Stimulated activated CD4-positive, alpha-beta T cell treated with anti-CD3 and anti-CD28 coated beads, Interleukin-1b, Interleukin-23, amount 100 ng/mL, for 24 hours (primary cell): ENCODE measurements around the gene GNAS.
"Not testable (repeated sequence)": the region's sequence is repeated elsewhere in the genome, so short reads cannot be mapped to it uniquely, and the experiment has no call there.

Experiments
- DNase-seq, 4 experiments: peaks; one replicate each; pipeline ENCODE4 v3.0.0-alpha.2; 2020; ENCODE audit warnings: low read depth in 4 of 4, low spot score in 1 of 4

GNAS gene

DNA sequence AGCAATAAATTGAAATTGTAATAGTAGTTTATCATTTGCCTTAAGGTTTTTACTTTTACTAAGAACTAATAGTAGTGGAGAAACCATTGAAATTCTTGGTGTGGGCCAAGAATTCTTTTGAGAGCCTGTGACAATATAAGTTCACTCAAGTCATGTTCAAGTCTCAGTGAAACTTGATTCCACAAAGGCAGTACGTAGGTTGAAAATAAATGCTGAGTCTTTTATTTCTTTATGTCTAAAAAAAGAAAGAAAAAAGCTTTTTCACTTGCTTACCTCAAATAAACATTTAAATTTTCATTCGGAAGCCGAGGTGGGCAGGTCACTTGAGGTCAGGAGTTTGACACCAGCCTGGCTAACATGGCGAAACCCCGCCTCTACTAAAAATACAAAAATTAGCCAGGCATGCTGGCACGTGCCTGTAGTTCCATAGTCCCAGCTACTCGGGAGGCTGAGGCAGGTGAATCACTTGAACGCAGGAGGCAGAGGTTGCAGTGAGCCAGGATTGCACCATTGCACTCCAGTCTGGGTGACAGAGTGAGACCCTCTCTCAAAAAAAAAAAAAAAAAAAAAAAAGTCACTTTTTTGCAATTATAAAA, 70.7 kb downstream of the GNAS start:
- no peak for DNase-seq

DNA sequence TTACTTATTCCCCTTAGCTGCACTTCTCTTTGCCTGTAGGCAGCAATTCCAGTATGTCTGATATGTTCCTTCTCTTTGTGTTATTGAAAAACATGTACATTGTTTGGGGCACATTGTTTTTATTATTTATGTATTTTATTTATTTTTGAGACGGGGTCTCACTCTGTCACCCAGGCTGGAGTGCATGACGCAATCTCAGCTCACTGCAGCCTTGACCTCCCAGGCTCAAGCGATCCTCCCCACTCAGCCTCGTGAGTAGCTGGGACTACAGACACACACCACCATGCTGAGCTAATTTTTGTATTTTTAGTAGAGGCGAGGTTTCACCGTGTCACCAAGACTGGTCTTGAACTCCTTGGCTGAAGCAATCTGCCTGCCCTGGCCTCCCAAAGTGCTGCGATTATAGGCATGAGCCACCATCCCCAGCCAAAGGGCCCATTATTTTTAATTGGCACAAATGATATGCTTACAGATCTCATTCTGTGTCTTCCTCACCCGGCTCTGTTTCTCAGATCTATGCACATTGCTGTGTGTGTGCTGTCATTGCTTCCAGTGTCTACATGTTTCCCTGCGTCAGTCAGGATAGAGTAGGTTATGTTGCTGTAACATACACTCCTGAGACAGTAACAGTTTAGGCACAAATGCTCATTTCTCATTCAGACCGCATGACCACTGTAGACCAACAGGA, 74.4 kb downstream of the GNAS start:
- no peak for DNase-seq

DNA sequence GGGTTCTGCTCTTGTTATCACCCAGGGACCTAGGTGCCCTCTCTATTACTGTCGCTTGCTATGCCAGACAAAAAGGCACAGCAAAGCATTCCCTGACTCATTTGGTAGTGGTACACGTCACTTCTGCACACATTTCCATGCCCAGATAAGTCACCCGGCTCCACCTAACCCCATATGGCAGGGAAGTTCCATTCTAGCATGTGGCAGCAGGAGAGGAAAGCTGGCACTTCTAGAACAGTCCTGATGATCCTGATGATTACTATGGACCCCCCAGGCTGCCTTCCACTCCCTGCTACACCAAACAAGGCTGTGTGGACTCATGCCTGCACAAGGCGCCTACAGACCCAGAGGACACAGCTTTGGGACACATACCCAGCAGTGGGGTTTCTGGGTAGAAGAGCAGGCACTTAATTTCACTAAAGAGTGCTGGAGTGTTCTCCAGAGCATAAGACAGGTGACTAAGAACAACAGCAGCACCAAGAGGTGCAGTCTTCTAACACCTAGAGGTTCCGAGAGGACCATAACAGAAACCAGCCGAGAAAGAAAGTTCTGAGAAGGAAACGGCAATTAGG, 75.1 kb downstream of the GNAS start:
- DNase-seq: no peak

DNA sequence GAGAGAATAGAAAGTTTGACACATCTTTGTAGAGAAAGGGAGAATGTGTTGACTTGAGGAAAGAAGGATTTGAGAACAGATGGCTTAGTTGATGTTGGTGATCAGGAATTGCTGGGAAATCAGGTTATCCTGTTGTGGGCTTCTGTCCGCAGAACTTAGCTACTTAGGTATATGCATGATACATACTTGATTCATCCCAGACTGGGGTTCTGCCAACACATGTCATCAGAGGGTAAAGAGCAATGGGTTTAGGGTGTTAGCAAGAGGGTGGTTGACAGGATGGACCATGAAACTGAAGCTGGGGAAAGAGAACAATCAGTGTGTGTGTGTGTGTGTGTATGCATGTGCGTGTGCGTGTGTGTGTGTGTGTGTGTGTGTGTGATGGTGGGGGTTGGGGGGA, 78.0 kb downstream of the GNAS start:
- no peak for DNase-seq

DNA sequence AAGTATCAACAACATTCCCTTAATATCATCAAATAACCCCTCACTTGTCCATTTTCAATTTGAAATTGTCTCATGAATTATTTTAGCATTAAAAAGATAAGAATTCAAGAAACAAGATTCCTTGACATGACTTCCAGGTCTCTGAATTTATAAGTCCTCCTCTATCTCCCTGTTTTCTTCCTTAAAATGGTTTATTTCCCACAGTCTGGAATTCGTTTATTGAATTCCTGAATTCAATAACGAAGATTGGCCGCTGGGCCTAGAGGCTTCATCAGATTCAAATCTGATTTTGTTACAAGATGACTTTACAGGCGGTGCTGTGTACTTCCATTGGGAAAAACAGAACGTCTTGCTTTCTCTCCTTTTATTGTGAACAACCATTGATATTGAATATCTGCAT, 79.7 kb downstream of the GNAS start:
- no peak for DNase-seq

DNA sequence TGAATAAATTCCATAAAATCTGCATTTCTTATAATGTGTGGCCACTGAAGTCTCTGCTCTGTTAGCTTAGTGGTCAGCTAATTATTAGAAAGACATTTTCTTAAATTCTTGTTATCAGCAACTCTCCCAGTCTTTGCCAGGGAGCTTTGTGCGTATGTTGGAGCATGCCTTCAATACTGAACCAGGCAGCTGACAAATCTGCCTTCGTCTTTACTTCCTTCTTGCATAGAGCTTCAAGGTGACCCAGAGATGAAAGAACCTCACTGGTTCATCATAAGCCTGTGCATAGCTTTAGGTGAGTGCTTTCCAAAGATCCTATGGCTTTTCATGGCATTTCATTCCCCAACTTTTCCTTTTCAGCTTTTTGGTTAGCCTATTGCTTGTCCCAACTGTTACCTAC, 85.6 kb downstream of the GNAS start:
- no peak for DNase-seq

DNA sequence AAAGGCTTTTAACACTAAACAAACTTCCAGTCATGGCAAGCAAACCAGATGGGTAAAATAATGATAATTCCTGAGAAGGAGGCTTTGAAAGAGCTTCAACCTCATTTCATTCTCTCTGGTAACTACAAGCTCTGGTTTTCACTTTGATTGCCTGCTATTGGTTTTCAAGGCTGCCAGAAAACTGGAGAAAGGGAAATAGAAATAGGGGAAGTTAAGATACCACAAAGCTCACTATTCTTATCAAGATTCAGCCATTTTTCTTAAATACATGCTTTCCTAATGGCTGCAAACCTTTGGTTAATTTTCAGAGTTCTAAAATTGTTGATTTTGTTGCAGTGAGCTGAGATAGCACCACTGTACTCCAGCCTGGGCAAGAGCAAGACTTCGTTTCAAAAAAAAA, 86.0 kb downstream of the GNAS start:
- no peak for DNase-seq

DNA sequence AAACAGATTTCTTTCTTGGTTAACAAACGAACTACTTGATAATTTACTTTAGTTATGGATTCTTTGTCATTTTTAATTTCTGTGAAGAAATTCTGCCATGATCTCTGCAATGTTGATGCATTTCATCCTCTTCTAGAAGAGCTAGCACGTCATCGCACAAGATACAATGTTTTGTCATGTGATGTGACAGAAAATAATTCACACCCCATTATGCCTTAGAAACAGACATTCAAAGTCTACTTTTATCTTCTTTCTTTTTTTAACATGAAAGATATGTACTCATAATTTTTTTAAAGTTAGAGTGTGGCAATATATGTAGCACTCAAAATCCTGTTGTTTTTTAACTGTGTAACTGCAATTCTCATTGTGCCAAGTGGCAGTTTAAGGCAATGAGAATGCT, 89.0 kb downstream of the GNAS start:
- DNase-seq: no peak

DNA sequence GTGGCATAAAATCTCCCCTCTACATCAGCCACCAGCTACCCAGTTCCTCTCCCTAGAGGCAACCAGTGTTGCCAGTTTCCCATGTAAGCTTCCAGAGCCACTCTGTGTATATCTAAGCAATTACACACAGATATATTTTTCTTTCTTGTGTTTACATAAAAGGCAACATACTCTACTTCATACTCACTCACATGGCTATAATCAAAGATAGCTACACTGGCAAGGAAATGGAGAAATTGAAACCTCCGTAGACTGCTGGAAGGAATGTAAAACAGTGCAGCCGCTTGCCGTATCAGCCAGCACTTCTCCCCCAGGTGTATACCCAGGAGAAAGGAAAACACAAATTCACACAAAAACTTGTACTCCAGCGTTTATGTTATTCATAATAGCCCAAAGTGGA, 90.0 kb downstream of the GNAS start:
- DNase-seq: no peak

DNA sequence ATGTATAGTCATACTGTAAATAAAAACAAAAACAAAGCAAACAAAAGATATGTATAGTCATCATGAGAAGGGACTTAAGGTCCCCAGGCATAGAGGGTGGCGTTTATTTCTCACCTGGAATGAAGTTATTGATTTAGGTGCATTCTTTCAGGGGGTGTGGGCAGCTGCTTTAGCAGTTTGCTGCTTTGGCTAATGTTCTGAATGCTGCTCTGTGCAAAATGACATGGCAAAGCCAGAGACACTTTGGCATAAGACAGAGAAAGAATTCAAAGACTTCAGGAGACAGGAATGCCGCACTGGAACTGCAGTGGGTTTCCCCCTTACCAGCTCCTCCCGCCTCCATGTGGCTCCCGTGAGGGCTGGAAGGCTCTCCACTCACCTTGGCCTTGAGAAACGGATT, 92.1 kb downstream of the GNAS start:
- no peak for DNase-seq

DNA sequence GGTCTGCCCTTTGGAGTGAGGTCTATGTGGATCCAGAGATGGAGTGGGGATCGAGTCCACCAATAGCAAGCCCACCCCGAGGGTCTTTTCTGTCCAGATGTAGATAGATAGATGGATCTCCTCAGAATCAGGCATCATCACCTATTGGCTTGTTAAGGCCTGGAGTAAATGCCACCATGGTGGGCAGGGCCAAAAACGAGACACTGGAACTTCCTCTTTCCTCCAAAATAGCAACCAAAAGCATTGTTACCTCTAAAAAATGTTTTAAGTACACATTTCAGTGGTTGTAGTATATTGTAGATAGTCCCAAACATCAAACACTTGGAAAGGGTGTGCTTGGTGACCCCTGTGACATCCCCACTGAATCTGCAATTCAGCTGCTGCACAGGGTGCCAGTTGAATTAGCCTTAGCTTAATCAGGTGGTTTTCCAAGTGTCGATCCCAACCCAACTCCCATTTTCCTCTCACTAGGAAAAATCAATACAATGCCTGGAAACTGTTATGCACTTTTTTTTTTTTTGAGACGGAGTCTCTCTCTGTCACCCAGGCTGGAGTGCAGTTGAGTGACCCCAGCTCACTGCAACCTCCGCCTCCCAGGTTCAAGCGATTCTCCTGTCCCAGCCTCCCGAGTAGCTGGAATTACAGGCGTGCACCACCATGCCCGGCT, 93.6 kb downstream of the GNAS start:
- no peak for DNase-seq

DNA sequence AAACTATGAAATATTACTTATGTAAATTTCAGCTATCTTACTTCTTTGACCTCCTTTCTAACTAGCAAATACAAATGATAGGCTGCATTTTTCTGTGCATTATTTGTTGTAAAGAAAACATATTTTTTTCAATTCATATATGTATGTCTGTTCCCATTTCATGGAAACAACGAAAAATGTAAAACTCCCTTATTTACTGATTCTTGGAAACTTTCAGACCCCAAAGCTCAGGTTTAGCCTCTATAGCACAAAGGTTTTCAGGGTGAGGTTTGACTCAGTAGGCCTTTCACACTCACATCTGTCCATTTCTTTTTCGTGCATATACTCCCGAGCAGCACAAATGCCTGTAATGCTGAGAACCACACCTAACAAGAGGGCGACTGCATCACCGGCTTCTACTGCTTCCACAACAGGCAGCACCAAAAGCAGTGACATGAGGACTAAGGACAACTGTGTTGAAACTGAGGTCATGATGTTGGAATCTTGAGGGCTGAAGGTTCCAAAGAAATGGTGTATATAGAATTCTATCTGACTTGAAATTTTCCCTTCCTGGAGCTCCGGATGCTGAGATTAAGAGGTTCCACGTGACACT, 95.4 kb downstream of the GNAS start:
- DNase-seq: not testable (repeated sequence)

DNA sequence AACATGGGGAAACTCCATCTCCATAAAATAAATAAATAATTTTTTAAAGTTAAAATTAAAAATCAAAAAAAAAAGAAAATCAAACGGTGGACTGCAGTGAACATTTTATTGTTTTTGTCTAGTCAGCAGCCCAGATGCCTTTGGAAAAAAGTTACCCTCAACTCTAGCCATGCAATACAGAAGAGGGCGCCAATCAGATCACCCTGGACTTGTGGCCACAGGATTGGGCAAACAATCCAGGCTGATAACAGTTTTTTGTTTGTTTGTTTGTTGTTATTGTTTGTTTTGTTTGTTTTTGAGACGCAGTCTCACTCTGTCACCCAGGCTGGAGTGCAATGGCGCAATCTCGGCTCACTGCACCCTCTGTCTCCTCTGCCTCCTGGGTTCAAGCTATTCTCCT, 98.1 kb downstream of the GNAS start:
- DNase-seq: no peak

DNA sequence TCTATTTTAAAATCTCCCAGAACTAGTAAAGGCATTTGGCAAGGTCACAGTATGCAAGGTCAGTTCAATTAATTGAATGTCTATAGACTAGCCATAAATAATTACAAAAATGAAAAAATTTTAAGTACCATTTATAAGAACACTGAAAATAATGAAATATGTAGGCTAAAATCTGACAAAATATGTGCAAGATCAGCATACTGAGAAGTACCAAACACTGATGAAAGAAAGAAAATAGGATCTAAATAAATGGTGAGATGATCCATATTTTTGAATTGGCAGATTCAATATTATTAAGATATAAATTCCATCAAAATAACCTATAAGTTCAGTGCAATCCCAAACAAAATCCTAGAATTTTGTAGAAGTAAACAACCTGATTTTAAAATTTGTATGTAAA, 100.5 kb downstream of the GNAS start:
- no peak for DNase-seq

DNA sequence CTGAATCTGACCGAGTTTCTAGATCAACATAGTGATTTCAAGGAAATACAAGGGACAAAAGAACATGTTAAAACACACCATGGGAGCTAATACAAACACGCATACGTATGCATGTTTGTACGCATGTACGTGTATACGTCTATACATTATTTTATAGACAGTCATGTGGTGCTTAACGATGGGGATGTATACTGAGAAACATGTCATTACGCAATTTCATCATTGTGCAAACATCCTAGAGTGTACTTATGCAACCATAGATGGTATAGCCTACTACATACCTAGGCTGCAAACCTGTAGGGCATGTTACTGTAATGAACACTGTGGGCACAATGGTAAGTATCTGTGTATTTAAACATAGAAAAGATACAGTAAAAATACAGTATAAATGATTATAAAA, 103.6 kb downstream of the GNAS start:
- DNase-seq: no peak

DNA sequence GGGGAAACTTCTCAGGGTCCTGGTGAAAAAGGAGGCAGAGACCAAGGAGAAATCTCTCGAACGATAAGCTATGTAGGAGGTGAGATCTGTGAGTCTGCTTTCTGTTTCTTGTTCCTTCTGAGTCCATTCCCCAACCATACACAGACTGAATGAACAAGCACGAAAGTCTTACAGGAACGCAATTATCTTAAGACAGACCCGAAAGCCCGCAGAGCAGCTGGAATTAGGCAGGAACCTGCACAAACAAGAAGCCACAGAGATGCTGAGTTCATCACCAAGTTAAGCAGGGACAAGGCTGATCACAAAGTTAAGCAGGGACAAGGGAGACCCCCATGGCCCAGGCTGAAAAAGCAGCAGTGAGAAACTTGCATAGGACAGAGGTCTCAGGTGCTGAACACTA, 107.1 kb downstream of the GNAS start:
- no peak for DNase-seq
